Stimulated activated CD4-positive, alpha-beta T cell treated with anti-CD3 and anti-CD28 coated beads, TNF-alpha, amount 100 ng/mL, for 1 hour (primary cell): Measurements from ENCODE around the gene WDR45.
"Not testable (repeated sequence)": the region's sequence is repeated elsewhere in the genome, so short reads cannot be mapped to it uniquely, and the experiment has no call there.

Source experiments
- DNase-seq, 3 donors: peaks; one replicate each; pipeline ENCODE4 v3.0.0-alpha.2; 2020; ENCODE audit warnings: low read depth in 3 of 3, low spot score in 1 of 3

The WDR45 gene

GRCh38 chrX:49079489-49080428, at the start of gene WDR45:
TSS of gene WDR45 (minus strand) at chrX:49079887. CDS start at chrX:49078095, 1,792 bp downstream.
- peak; percentile 31 to 47 (median 39) for DNase-seq

- no peak for DNase-seq
Observed at GRCh38 chrX:49129427-49129826, 49.7 kb upstream of the WDR45 start.

GRCh38 chrX:49127742-49128258, 48.1 kb upstream of the WDR45 start:
- DNase-seq, result not testable (repeated sequence)

GRCh38 chrX:49122499-49122898, 42.8 kb upstream of the WDR45 start:
- DNase-seq, result no peak

- DNase-seq, result no peak
Observed at GRCh38 chrX:49120091-49120490, 40.4 kb upstream of the WDR45 start.

- no peak for DNase-seq
Observed at GRCh38 chrX:49117581-49117980, 37.9 kb upstream of the WDR45 start.

GRCh38 chrX:49116716-49117115, 37.0 kb upstream of the WDR45 start:
- no peak for DNase-seq

GRCh38 chrX:49116076-49116475, 36.4 kb upstream of the WDR45 start:
- DNase-seq, result no peak

- no peak for DNase-seq
Observed at GRCh38 chrX:49111791-49112190, 32.1 kb upstream of the WDR45 start.

GRCh38 chrX:49110417-49110816, 30.7 kb upstream of the WDR45 start:
- no peak for DNase-seq

GRCh38 chrX:49108641-49109040, 29.0 kb upstream of the WDR45 start:
- DNase-seq, result no peak

GRCh38 chrX:49106930-49107329, 27.2 kb upstream of the WDR45 start:
- DNase-seq, result no peak

- no peak for DNase-seq
Observed at GRCh38 chrX:49106296-49106695, 26.6 kb upstream of the WDR45 start.

- no peak for DNase-seq
Observed at GRCh38 chrX:49103637-49104036, 23.9 kb upstream of the WDR45 start.

GRCh38 chrX:49102190-49102589, 22.5 kb upstream of the WDR45 start:
- no peak for DNase-seq

- no peak for DNase-seq
Observed at GRCh38 chrX:49101629-49101984, 21.9 kb upstream of the WDR45 start.

GRCh38 chrX:49100704-49101628, 21.3 kb upstream of the WDR45 start:
- DNase-seq, result peak; percentile 68 to 77 (median 73)

- no peak for DNase-seq
Observed at GRCh38 chrX:49096419-49096818, 16.7 kb upstream of the WDR45 start.

- no peak for DNase-seq
Observed at GRCh38 chrX:49089553-49089952, 9.9 kb upstream of the WDR45 start.

- no peak for DNase-seq
Observed at GRCh38 chrX:49082271-49082871, 2.7 kb upstream of the WDR45 start.

- DNase-seq, result no peak
Observed at GRCh38 chrX:49077941-49078340, 1.7 kb downstream of the WDR45 start.
